ENCODE data around the gene COMMD9. TPM values are rescaled to one million over a fixed set of nuclear protein-coding genes. Genes with fewer than 3 reads are reported as not detected.

Gene COMMD9
- total and polyA plus RNA-seq, 10 of the 15 experiments (the other 5 are each of a cell fraction or from before 2014, with no cell fraction given): 31.4 to 119 (median 56.2) TPM

GRCh38 chr11:36235750-36236149 is 53.5 kb downstream of the COMMD9 start:
- intact Hi-C loops (cut with micrococcal nuclease; ENCODE audit: unreplicated experiment) (no loop called here), in situ Hi-C loops (cut with MboI) (no loop called here)
- H3K9me3 ChIP-seq (replicated peaks; ENCODE audit: control insufficient read depth, insufficient read depth, low read length): no peaks in the 10 kb centered on the region
- no peak overlapping the region for H3K27ac ChIP-seq (ENCODE audit: control insufficient read depth, insufficient read depth)
- no TSS peak for BruUV-seq (replicated peaks)
- CTCF ChIA-PET: interaction anchor here (1.1 kb wide), 1 partner anchor 23 kb away, joined by 4 read pairs; no protein-coding TSS in a partner anchor
- no peak overlapping the region for H3K4me2 ChIP-seq (ENCODE audit: control insufficient read depth, insufficient read depth)
- DNase-seq (ENCODE audit: low read depth, low spot score) (no peak), ATAC-seq (no peak), FAIRE-seq (no peak)
- no peak overlapping the region for H2AFZ ChIP-seq (ENCODE audit: control insufficient read depth, low read depth, low read length)
- SMC1A ChIA-PET (ENCODE audit: uncharacterized antibody, unreplicated experiment): interaction anchor here (1.3 kb wide), 1 partner anchor 13 kb away, joined by 3 read pairs; no protein-coding TSS in a partner anchor
- no peaks in the 10 kb centered on the region for H4K20me1 ChIP-seq (ENCODE audit: control insufficient read depth, insufficient read depth)
- no peaks in the 10 kb centered on the region for H3K79me2 ChIP-seq (ENCODE audit: control insufficient read depth, insufficient read depth, low read length)
- no peaks in the 10 kb centered on the region for H3K27me3 ChIP-seq (replicated peaks in 1 of 2; ENCODE audit: control insufficient read depth in 2 of 2, insufficient read depth in 2 of 2, low read length in 1 of 2)
- no peak overlapping the region for H3K9ac ChIP-seq (ENCODE audit: control insufficient read depth, insufficient read depth, low read length)
- no peaks in the 10 kb centered on the region for H3K36me3 ChIP-seq (ENCODE audit: control insufficient read depth in 2 of 2, insufficient read depth in 2 of 2, low read length in 1 of 2)
- TF ChIP-seq TCF12 (IDR thresholded peaks at IDR 0.05; ENCODE audit: low read depth, low read length): no peak
- no peak for TF ChIP-seq IRF3 (IDR thresholded peaks at IDR 0.05)
- 45% methylated on average over 3 of the region's 3 CpGs for WGBS (ENCODE audit: insufficient coverage, insufficient replicate concordance, low lambda C conversion rate, missing lambda C conversion rate)
- no peak overlapping the region for H3K4me3 ChIP-seq
- RAD21 ChIA-PET (ENCODE audit: unreplicated experiment): no interaction called here
- POLR2A ChIA-PET: no interaction called here
- H3K4me1 ChIP-seq (ENCODE audit: control insufficient read depth, insufficient read depth, low read length): no peaks in the 10 kb centered on the region

GRCh38 chr11:36234825-36235224 is 54.4 kb downstream of the COMMD9 start:
- Histone ChIP-seq H3K27me3 (replicated peaks in 1 of 2; ENCODE audit: control insufficient read depth in 2 of 2, insufficient read depth in 2 of 2, low read length in 1 of 2) (no peaks in the 10 kb centered on the region), H3K4me2 (ENCODE audit: control insufficient read depth, insufficient read depth) (no peak overlapping the region), H3K9ac (ENCODE audit: control insufficient read depth, insufficient read depth, low read length) (no peak overlapping the region), H3K4me1 (ENCODE audit: control insufficient read depth, insufficient read depth, low read length) (no peaks in the 10 kb centered on the region), H2AFZ (ENCODE audit: control insufficient read depth, low read depth, low read length) (no peak overlapping the region), H3K79me2 (ENCODE audit: control insufficient read depth, insufficient read depth, low read length) (no peaks in the 10 kb centered on the region), H4K20me1 (ENCODE audit: control insufficient read depth, insufficient read depth) (no peaks in the 10 kb centered on the region), H3K4me3 (no peak overlapping the region), H3K9me3 (replicated peaks; ENCODE audit: control insufficient read depth, insufficient read depth, low read length) (no peaks in the 10 kb centered on the region), H3K36me3 (ENCODE audit: control insufficient read depth in 2 of 2, insufficient read depth in 2 of 2, low read length in 1 of 2) (no peaks in the 10 kb centered on the region), H3K27ac (ENCODE audit: control insufficient read depth, insufficient read depth) (no peak overlapping the region)
- FAIRE-seq (no peak), DNase-seq (ENCODE audit: low read depth, low spot score) (no peak), ATAC-seq (no peak)
- SMC1A ChIA-PET (ENCODE audit: uncharacterized antibody, unreplicated experiment): no interaction called here
- 39% methylated on average over 2 of the region's 2 CpGs for WGBS (ENCODE audit: insufficient coverage, insufficient replicate concordance, low lambda C conversion rate, missing lambda C conversion rate)
- BruUV-seq (replicated peaks): no TSS peak
- CTCF ChIA-PET: interaction anchor here (1.1 kb wide), 1 partner anchor 24 kb away, joined by 4 read pairs; no protein-coding TSS in a partner anchor
- intact Hi-C loops (cut with micrococcal nuclease; ENCODE audit: unreplicated experiment): no loop called here
- in situ Hi-C loops (cut with MboI): no loop called here
- POLR2A ChIA-PET: no interaction called here
- RAD21 ChIA-PET (ENCODE audit: unreplicated experiment): no interaction called here
- TF ChIP-seq IKZF1 (conservative IDR thresholded peaks at IDR 0.05) (no peak), CUX1 (IDR thresholded peaks at IDR 0.05; ENCODE audit: insufficient replicate concordance, low read depth, low read length) (no peak), RBBP5 (conservative IDR thresholded peaks at IDR 0.05) (no peak), RELA (IDR thresholded peaks at IDR 0.05; ENCODE audit: borderline replicate concordance, partially characterized antibody) (no peak), HSF1 (IDR thresholded peaks at IDR 0.05; ENCODE audit: low read depth, low read length) (no peak), MTA3 (IDR thresholded peaks at IDR 0.05; ENCODE audit: borderline replicate concordance, low read length) (no peak), POLR2A (IDR thresholded peaks at IDR 0.05; ENCODE audit: low read depth, low read length) (no peak)
